IMR-90 (cell line): ENCODE results near the gene RPLP1. TPM values are rescaled to one million over a fixed set of nuclear protein-coding genes. Genes with fewer than 3 reads are reported as not detected.

Source experiments
- ATAC-seq: fragments of 200-7000 bp; cut with Tn5 transposase; 2 replicates; pipeline ENCODE4 v1.9.1; 2020; ENCODE audit warnings: low read depth, mild to moderate bottlenecking, moderate library complexity
- BruUV-seq: library from RNA; stranded (reverse); fragments of 400-500 nt; replicated peaks from 2 replicates; lab custom pipeline; 2021; lab: Mats Ljungman, UMichigan
- CTCF ChIA-PET: fragments of 300-600 bp; formaldehyde crosslinking; extraction: SDS; loops from one replicate; lab custom pipeline; 2021; ENCODE audit warnings: antibody characterized with exemption; lab: Yijun Ruan, JAX
- POLR2A ChIA-PET: fragments of 300-600 bp; sonication (Branson Sonifier 250); formaldehyde crosslinking; loops from one replicate; lab custom pipeline; 2022; ENCODE audit warnings: antibody characterized with exemption; ENCODE audit not compliant: unreplicated experiment; lab: Charles Lee
- DNase-seq: peaks from one replicate; pipeline ENCODE4 v3.0.0; 2013
- H2AFZ ChIP-seq: replicated peaks from 2 replicates; pipeline ENCODE3; 2013; ENCODE audit warnings: low read length, mild to moderate bottlenecking; ENCODE audit not compliant: poor library complexity
- H2AK5ac ChIP-seq: 2 replicates; pipeline ENCODE4 v1.6.1; 2013; ENCODE audit warnings: low read depth, low read length, inconsistent platforms
- H2AK9ac ChIP-seq: replicated peaks from 2 replicates; pipeline ENCODE3; 2013; ENCODE audit warnings: mild to moderate bottlenecking, low read depth, low read length, moderate library complexity; ENCODE audit not compliant: poor library complexity
- H2BK120ac ChIP-seq: 2 replicates; pipeline ENCODE4 v1.6.1; 2013; ENCODE audit warnings: low read depth, low read length, inconsistent platforms
- H2BK15ac ChIP-seq: 3 replicates; pipeline ENCODE4 v1.6.1; 2013; ENCODE audit warnings: low read depth, low read length, inconsistent platforms
- H2BK20ac ChIP-seq: 2 replicates; pipeline ENCODE4 v1.6.1; 2013; ENCODE audit warnings: low read depth, mild to moderate bottlenecking, inconsistent platforms, low read length, moderate library complexity
- H2BK5ac ChIP-seq: 2 replicates; pipeline ENCODE4 v1.6.1; 2013; ENCODE audit warnings: mild to moderate bottlenecking, low read depth, low read length, inconsistent platforms; ENCODE audit not compliant: poor library complexity, severe bottlenecking
- H3K14ac ChIP-seq: replicated peaks from 2 replicates; pipeline ENCODE4 v1.6.1; 2013; ENCODE audit warnings: low read depth, low read length, inconsistent platforms
- H3K18ac ChIP-seq: 2 replicates; pipeline ENCODE4 v1.6.1; 2013; ENCODE audit warnings: low read depth, low read length, control low read depth
- H3K23ac ChIP-seq: 2 replicates; pipeline ENCODE4 v1.6.1; 2013; ENCODE audit warnings: low read depth, low read length, inconsistent platforms
- H3K27ac ChIP-seq: 2 replicates; pipeline ENCODE4 v1.5.1; 2013; ENCODE audit warnings: mild to moderate bottlenecking, control low read depth, low read length; ENCODE audit not compliant: insufficient read depth
- H3K27me3 ChIP-seq: 2 replicates; pipeline ENCODE4 v1.6.1; 2013; ENCODE audit warnings: low read length; ENCODE audit not compliant: control insufficient read depth, insufficient read depth
- H3K36me3 ChIP-seq: 2 replicates; pipeline ENCODE4 v1.6.1; 2013; ENCODE audit warnings: low read length, mixed read lengths; ENCODE audit not compliant: control insufficient read depth, insufficient read depth
- H3K4ac ChIP-seq: 2 replicates; pipeline ENCODE4 v1.6.1; 2013; ENCODE audit warnings: low read depth, low read length, inconsistent platforms
- H3K4me1 ChIP-seq: 2 replicates; pipeline ENCODE4 v1.6.1; 2013; ENCODE audit warnings: low read length, mixed read lengths; ENCODE audit not compliant: control insufficient read depth, insufficient read depth
- H3K4me2 ChIP-seq: 2 replicates; pipeline ENCODE4 v1.6.1; 2013; ENCODE audit warnings: low read depth, mild to moderate bottlenecking, control low read depth, low read length, moderate library complexity
- H3K4me3 ChIP-seq: 2 replicates; pipeline ENCODE4 v1.5.1; 2013; ENCODE audit warnings: low read depth, mild to moderate bottlenecking, control low read depth, low read length, moderate library complexity; ENCODE audit not compliant: insufficient read depth
- H3K56ac ChIP-seq: 2 replicates; pipeline ENCODE4 v1.6.1; 2013; ENCODE audit warnings: low read length, inconsistent platforms; ENCODE audit not compliant: insufficient read depth; ENCODE audit errors: extremely low read depth
- H3K79me1 ChIP-seq, 2 experiments: 2 replicates each; pipeline ENCODE4 v1.6.1; 2013; ENCODE audit warnings: low read length in 2 of 2, inconsistent platforms in 1 of 2, low read depth in 1 of 2
- H3K9ac ChIP-seq: 2 replicates; pipeline ENCODE4 v1.6.1; 2013; ENCODE audit warnings: low read depth, low read length, control low read depth
- H3K9me1 ChIP-seq: 2 replicates; pipeline ENCODE4 v1.6.1; 2013; ENCODE audit warnings: low read length, inconsistent platforms; ENCODE audit not compliant: insufficient read depth
- H3K9me3 ChIP-seq: 2 replicates; pipeline ENCODE4 v1.6.1; 2013; ENCODE audit warnings: low read length; ENCODE audit not compliant: control insufficient read depth, insufficient read depth
- H4K20me1 ChIP-seq: 2 replicates; pipeline ENCODE4 v1.6.1; 2013; ENCODE audit warnings: low read length, inconsistent platforms; ENCODE audit not compliant: insufficient read depth
- H4K5ac ChIP-seq: 2 replicates; pipeline ENCODE4 v1.6.1; 2013; ENCODE audit warnings: mild to moderate bottlenecking, low read depth, low read length, control low read depth
- H4K8ac ChIP-seq, 2 experiments: 2 replicates each; pipeline ENCODE4 v1.6.1; 2013; ENCODE audit warnings: low read depth in 2 of 2, low read length in 2 of 2, control low read depth in 1 of 2, inconsistent platforms in 1 of 2
- H4K91ac ChIP-seq: 2 replicates; pipeline ENCODE4 v1.6.1; 2013; ENCODE audit warnings: low read depth, low read length, inconsistent platforms; ENCODE audit not compliant: insufficient read depth
- CEBPB ChIP-seq: IDR thresholded peaks from 2 replicates; pipeline ENCODE4 v1.6.1; 2012; ENCODE audit warnings: low read depth, low read length, improper control_type of control experiment
- CHD1 ChIP-seq: IDR thresholded peaks from 2 replicates; pipeline ENCODE4 v1.6.1; 2012; ENCODE audit warnings: low read depth, low read length, improper control_type of control experiment
- CTCF ChIP-seq: conservative IDR thresholded peaks from 2 replicates; pipeline ENCODE4 v1.5.1; 2012; ENCODE audit warnings: mild to moderate bottlenecking, low read depth, low read length, improper control_type of control experiment
- RAD21 ChIP-seq: IDR thresholded peaks from 2 replicates; pipeline ENCODE4 v1.6.1; 2012; ENCODE audit warnings: low read length, improper control_type of control experiment
- SMC3 ChIP-seq: fragments of 150-350 bp; IDR thresholded peaks from 2 replicates; pipeline ENCODE4 v1.6.1; 2016; ENCODE audit warnings: low read depth, mild to moderate bottlenecking, antibody characterized with exemption, low read length, moderate library complexity
- WGBS, 2 experiments: methylation state at CpG; one replicate each; pipeline versions ENCODE4 v1.1.5 to v1.1.7; 2013; ENCODE audit warnings: missing lambda C conversion rate in 2 of 2; ENCODE audit not compliant: insufficient read length in 1 of 2; ENCODE audit errors: extremely low coverage in 2 of 2; 5-methylcytosine and 5-hydroxymethylcytosine counted together
- dilution Hi-C: fragments of 300-500 bp; cut with HindIII; formaldehyde crosslinking; loops from one replicate; pipeline ENCODE4 v1.14.3; 2018; ENCODE audit warnings: low sequenced_read_pairs; ENCODE audit not compliant: unreplicated experiment
- in situ Hi-C: fragments of 300-500 bp; cut with MboI; formaldehyde crosslinking; loops from 3 replicates; pipeline ENCODE4 v1.14.3; 2019; ENCODE audit warnings: low sequenced_read_pairs, inconsistent platforms, mixed read lengths
- intact Hi-C: fragments of 100-400 bp; cut with micrococcal nuclease; formaldehyde crosslinking; loops from 2 replicates; pipeline ENCODE4 v1.10.0; 2022
- polyA plus RNA-seq, 3 experiments: library from polyadenylated mRNA; depleted of rRNA; stranded (reverse); fragments of >200 nt; gene quantifications; 2 replicates each; pipeline ENCODE4 v1.2.3, GENCODE V29; 2012; ENCODE audit warnings: low replicate concordance in 1 of 3
- total RNA-seq: library from RNA; depleted of rRNA; stranded (reverse); fragments of >200 nt; gene quantifications from 2 replicates; pipeline ENCODE4 v1.2.3, GENCODE V29; 2012

RPLP1 gene
- total and polyA plus RNA-seq, 2 of the 4 experiments (the other 2 are of a cell fraction), result 97.0 to 1,440 TPM

DNA sequence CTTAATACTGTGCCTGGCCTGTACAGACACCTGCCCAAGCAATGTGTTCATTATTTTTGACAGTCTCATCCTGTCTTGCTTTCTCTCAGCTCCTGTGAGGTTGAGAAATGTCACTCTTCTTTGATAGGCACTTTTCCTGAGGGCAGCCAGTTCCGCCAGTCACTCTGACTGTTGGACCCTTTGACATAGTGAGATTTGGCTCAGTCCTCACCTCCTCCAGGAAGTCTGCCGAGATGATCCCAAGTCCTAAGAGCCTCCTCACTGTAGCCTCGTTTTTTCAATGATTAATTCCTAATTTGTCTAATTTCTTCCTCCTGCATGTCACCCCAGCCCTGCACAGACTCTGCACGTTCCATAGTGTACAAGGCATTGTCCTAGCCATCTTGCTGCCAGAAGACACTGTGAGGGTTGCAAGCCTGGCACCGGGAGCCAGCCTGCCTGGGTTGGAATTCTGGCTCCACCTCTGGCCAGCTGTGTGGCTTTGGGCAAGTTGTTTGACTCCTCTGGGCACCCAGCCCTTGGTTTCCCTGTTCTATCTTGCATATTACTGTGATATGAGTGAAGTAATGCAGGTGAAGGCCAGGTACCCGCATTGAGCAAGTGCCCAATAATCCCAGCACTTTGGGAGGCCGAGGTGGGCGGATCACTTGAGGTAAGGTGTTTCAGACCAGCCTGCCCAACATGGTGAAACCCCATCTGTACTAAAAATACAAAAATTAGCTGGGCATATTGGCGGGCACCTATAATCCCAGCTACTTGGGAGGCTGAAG is 24.3 kb downstream of the RPLP1 start (continued):
- TF ChIP-seq CTCF, result no peak

- WGBS, 2 experiments, result 72% methylated on average over 5 of the region's 13 CpGs; no CpG with 5 or more reads in 1 of the 2 experiments
- Histone ChIP-seq H3K4ac (no peak overlapping the region), H3K9ac (no peak overlapping the region), H3K56ac (no peak overlapping the region), H3K27me3 (peaks cover 18% of the 10 kb centered on the region), H3K9me1 (peaks cover 4% of the 10 kb centered on the region; the same call in 1 of the 2 replicates), H2BK5ac (no peak overlapping the region), H2AK5ac (no peak overlapping the region), H4K20me1 (no peaks in the 10 kb centered on the region), H3K4me2 (no peak overlapping the region), H3K36me3 (no peaks in the 10 kb centered on the region), H4K5ac (no peak overlapping the region), H3K4me3 (no peak overlapping the region), H2BK120ac (no peak overlapping the region), H2AK9ac (no peak overlapping the region), H3K9me3 (peaks cover 4% of the 10 kb centered on the region), H2BK20ac (no peak overlapping the region), H3K18ac (no peak overlapping the region), H2BK15ac (no peak overlapping the region), H4K8ac (no peak overlapping the region), H3K23ac (no peak overlapping the region), H4K91ac (no peak overlapping the region), H3K27ac (no peak overlapping the region), H2AFZ (peak overlapping the region; percentile 26), H3K4me1 (peaks cover 9% of the 10 kb centered on the region), H3K79me1 (no peaks in the 10 kb centered on the region), H3K14ac (no peak overlapping the region)
- DNase-seq (peak; percentile 44), ATAC-seq (peak; percentile 40)
- dilution Hi-C loops (no loop called here), intact Hi-C loops (loop anchor here (1.0 to 10.0 kb wide), 5 partner anchors 496 to 1396 kb away; no protein-coding TSS in a partner anchor), in situ Hi-C loops (loop anchor here (10.0 kb wide), 1 partner anchor 1006 kb away; no protein-coding TSS in a partner anchor)
- BruUV-seq, result no TSS peak
- ChIA-PET POLR2A (no interaction called here), CTCF (interaction anchor here (0.7 to 1.0 kb wide), 4 partner anchors 8 to 94 kb away, joined by 3 to 4 read pairs (median 4); no protein-coding TSS in a partner anchor)
- peak; percentile 60 for TF ChIP-seq SMC3
- TF ChIP-seq CEBPB, result no peak
- peak; percentile 88 for TF ChIP-seq RAD21
- no peak for TF ChIP-seq CHD1
- TF ChIP-seq CTCF, result peak; percentile 77
Observed at GRCh38 chr15:69478259-69478781, 25.7 kb downstream of the RPLP1 start.
